CD4-positive, CD25-positive, alpha-beta regulatory T cell (primary cell): ENCODE data around the gene GALNT7. TPM values are rescaled to one million over a fixed set of nuclear protein-coding genes. Genes with fewer than 3 reads are reported as not detected.
A peak's percentile ranks its signal among the peaks of the same experiment; 100 is the strongest.

Experiments
- ATAC-seq, 2 donors: fragments of 150-1000 bp; cut with Tn5 transposase; one replicate each; pipeline ENCODE4 v1.10.0; 2021; ENCODE audit warnings: low read depth in 2 of 2, moderate number of reproducible peaks in 2 of 2, moderate library complexity in 1 of 2
- DNase-seq, 3 donors: peaks; one replicate each; pipeline versions ENCODE4 v3.0.0 to v3.0.0-alpha.2; 2012 to 2022; ENCODE audit warnings: mixed read lengths in 1 of 3
- H3K27ac ChIP-seq: one replicate; pipeline ENCODE4 v1.7.0; 2013; ENCODE audit warnings: mild to moderate bottlenecking, low read length; ENCODE audit not compliant: insufficient read depth, poor library complexity, severe bottlenecking
- H3K27me3 ChIP-seq: one replicate; pipeline ENCODE4 v1.7.0; 2013; ENCODE audit warnings: low read length; ENCODE audit not compliant: control insufficient read depth, insufficient read depth
- H3K36me3 ChIP-seq: one replicate; pipeline ENCODE4 v1.7.0; 2013; ENCODE audit warnings: mild to moderate bottlenecking, low read length, moderate library complexity; ENCODE audit not compliant: control insufficient read depth, insufficient read depth
- H3K4me1 ChIP-seq: 2 replicates; pipeline ENCODE4 v1.7.0; 2013; ENCODE audit warnings: mild to moderate bottlenecking, low read length; ENCODE audit not compliant: insufficient read depth, control insufficient read depth, poor library complexity, severe bottlenecking
- H3K4me3 ChIP-seq: one replicate; pipeline ENCODE4 v1.7.0; 2013; ENCODE audit warnings: low read depth, mild to moderate bottlenecking, low read length, moderate library complexity
- H3K9me3 ChIP-seq, 2 experiments: 1 replicate in 1 of 2; 2 replicates in 1 of 2; pipeline ENCODE4 v1.7.0; 2013; ENCODE audit warnings: low read length in 2 of 2, mild to moderate bottlenecking in 1 of 2, moderate library complexity in 1 of 2; ENCODE audit not compliant: control insufficient read depth in 2 of 2
- H3K27ac Mint-ChIP-seq, 3 donors: one replicate each; pipeline ENCODE4 v1.8.0; 2020 to 2022; ENCODE audit warnings: mild to moderate bottlenecking in 3 of 3, mixed read lengths in 3 of 3, moderate library complexity in 2 of 3
- H3K27me3 Mint-ChIP-seq: one replicate; pipeline ENCODE4 v1.8.0; 2022; ENCODE audit warnings: mild to moderate bottlenecking, mixed read lengths
- H3K36me3 Mint-ChIP-seq: one replicate; pipeline ENCODE4 v1.8.0; 2020; ENCODE audit warnings: mixed read lengths
- H3K4me1 Mint-ChIP-seq, 4 donors: one replicate each; pipeline ENCODE4 v1.8.0; 2020 to 2022; ENCODE audit warnings: mixed read lengths in 4 of 4, mild to moderate bottlenecking in 1 of 4
- H3K4me3 Mint-ChIP-seq, 4 donors: one replicate each; pipeline ENCODE4 v1.8.0; 2020 to 2022; ENCODE audit warnings: mild to moderate bottlenecking in 4 of 4, mixed read lengths in 4 of 4, moderate library complexity in 3 of 4
- H3K9me3 Mint-ChIP-seq, 7 donors: one replicate each; pipeline ENCODE4 v1.8.0; 2020 to 2022; ENCODE audit warnings: mixed read lengths in 7 of 7, mild to moderate bottlenecking in 3 of 7, moderate library complexity in 2 of 7
- polyA plus RNA-seq, 4 donors: library from polyadenylated mRNA; unstranded; fragments of 300-500 nt; fragmentation: Illumina TruSeq; gene quantifications; one replicate each; pipeline ENCODE4 v1.2.3, GENCODE V29; 2021
- total RNA-seq: library from RNA; stranded (reverse); gene quantifications from one replicate; pipeline ENCODE4 v1.2.3, GENCODE V29; 2022

GALNT7 gene
- total and polyA plus RNA-seq, 5 donors from 2014 or later, result 13.0 to 19.5 (median 14.9) TPM

GRCh38 chr4:173259310-173259709 is 90.7 kb downstream of the GALNT7 start:
- no peaks in the 10 kb centered on the region for H3K36me3 ChIP-seq
- no peaks in the 10 kb centered on the region for H3K27me3 Mint-ChIP-seq
- H3K27me3 ChIP-seq, result no peaks in the 10 kb centered on the region
- H3K27ac ChIP-seq, result no peak overlapping the region
- no peaks in the 10 kb centered on the region for H3K9me3 ChIP-seq
- peaks cover 6 to 25% (median 17%) of the 10 kb centered on the region in 4 donors for H3K4me1 Mint-ChIP-seq
- no peak overlapping the region for H3K4me3 Mint-ChIP-seq
- DNase-seq (no peak), ATAC-seq (no peak)
- peaks cover 6% of the 10 kb centered on the region for H3K36me3 Mint-ChIP-seq
- H3K4me1 ChIP-seq, result peaks cover 5% of the 10 kb centered on the region
- no peaks in the 10 kb centered on the region for H3K9me3 Mint-ChIP-seq
- H3K27ac Mint-ChIP-seq, result peak overlapping the region in 1 of 3 donors; percentile 24
- no peak overlapping the region for H3K4me3 ChIP-seq

GRCh38 chr4:173261052-173261451 is 92.4 kb downstream of the GALNT7 start:
- Mint-ChIP-seq H3K4me1 (peaks cover 17 to 31% (median 27%) of the 10 kb centered on the region in 4 donors), H3K36me3 (peaks cover 6% of the 10 kb centered on the region), H3K4me3 (no peak overlapping the region), H3K27ac (no peak overlapping the region), H3K27me3 (no peaks in the 10 kb centered on the region), H3K9me3 (no peaks in the 10 kb centered on the region)
- ATAC-seq, result no peak
- peaks cover 12% of the 10 kb centered on the region for H3K4me1 ChIP-seq
- H3K9me3 ChIP-seq, result no peaks in the 10 kb centered on the region
- DNase-seq, result no peak
- H3K36me3 ChIP-seq, result no peaks in the 10 kb centered on the region
- H3K27ac ChIP-seq, result no peak overlapping the region
- H3K4me3 ChIP-seq, result no peak overlapping the region
- H3K27me3 ChIP-seq, result no peaks in the 10 kb centered on the region

DNA sequence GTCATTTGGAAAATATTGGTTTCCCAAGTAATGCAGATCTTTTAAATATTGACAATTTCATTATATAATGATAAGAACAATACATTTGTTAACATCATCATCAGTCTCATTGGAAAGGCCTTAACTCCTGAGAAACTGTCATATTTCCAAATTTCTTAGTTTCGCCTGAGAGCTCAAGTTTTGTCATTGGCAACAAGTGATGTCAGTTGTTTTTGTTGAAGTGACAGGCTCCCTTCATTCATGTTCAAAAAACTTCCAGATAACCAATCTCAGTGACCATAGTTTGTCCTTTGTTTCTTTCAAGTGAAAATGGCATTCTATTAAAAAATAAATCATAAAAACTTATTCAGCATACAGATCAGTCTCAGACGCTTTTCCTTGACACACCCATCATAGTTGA is 93.8 kb downstream of the GALNT7 start:
- H3K36me3 Mint-ChIP-seq, result peaks cover 6% of the 10 kb centered on the region
- H3K27me3 Mint-ChIP-seq, result no peaks in the 10 kb centered on the region
- peaks cover 17 to 35% (median 23%) of the 10 kb centered on the region in 4 donors for H3K4me1 Mint-ChIP-seq
- H3K9me3 Mint-ChIP-seq, result no peaks in the 10 kb centered on the region
- DNase-seq, result no peak
- no peak overlapping the region for H3K4me3 Mint-ChIP-seq
- Histone ChIP-seq H3K27me3 (no peaks in the 10 kb centered on the region), H3K27ac (no peak overlapping the region), H3K9me3 (no peaks in the 10 kb centered on the region), H3K4me3 (no peak overlapping the region), H3K4me1 (peaks cover 12% of the 10 kb centered on the region), H3K36me3 (no peaks in the 10 kb centered on the region)
- no peak overlapping the region for H3K27ac Mint-ChIP-seq
- ATAC-seq, result no peak

DNA sequence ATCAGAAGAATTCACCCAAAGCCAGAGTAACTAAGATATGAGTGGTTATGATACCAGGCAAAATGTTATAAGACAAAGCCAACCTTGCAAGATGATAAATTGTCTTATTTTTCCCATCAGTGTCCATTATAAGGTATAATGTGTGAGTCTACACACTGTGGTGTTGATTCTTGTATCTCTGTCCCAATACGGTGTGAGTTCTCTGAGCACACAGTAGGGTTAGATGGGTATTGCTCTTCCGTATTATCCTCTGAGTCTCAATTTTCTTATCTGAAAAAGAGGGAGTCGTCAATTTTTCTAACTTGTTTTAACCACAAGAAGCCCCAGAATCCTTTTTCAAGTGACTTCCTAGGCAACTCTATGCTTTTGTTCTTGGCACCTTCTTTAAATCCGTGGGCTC is 95.6 kb downstream of the GALNT7 start:
- Mint-ChIP-seq H3K4me3 (peak overlapping the region in 1 of 4 donors; percentile 46), H3K4me1 (peaks cover 19 to 36% (median 22%) of the 10 kb centered on the region in 4 donors), H3K36me3 (peaks cover under 1% of the 10 kb centered on the region), H3K9me3 (no peaks in the 10 kb centered on the region), H3K27me3 (no peaks in the 10 kb centered on the region), H3K27ac (peak overlapping the region; percentile 9 to 57 (median 15))
- ATAC-seq (no peak), DNase-seq (no peak)
- Histone ChIP-seq H3K27me3 (no peaks in the 10 kb centered on the region), H3K36me3 (no peaks in the 10 kb centered on the region), H3K9me3 (no peaks in the 10 kb centered on the region), H3K4me3 (no peak overlapping the region), H3K27ac (no peak overlapping the region), H3K4me1 (peaks cover 12% of the 10 kb centered on the region)

DNA sequence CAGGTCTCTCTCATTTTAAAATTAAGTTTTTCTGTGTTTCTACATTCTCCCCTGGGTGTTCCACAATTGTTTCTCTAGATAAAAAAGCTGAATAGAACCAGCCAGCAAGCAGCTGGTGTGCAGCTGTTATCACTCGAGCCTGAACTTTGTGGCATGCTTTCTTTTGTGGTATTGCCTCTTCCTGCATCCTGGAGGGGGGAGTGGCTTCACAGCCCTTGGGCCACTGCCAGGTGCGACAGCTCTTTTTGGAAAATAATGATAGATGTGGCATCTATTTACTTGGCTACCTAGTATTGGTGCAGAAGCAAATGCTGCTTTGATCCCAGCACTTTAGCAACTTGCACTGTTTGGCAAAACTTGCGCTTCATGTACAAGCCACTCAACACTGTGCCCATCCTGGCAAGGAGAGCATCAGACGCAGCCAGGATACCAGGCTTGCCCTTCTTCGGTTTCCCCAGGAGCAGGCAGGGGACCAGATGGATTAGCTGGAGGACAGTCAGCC is 96.1 kb downstream of the GALNT7 start:
- no peak overlapping the region for H3K4me3 ChIP-seq
- peaks cover 12% of the 10 kb centered on the region for H3K4me1 ChIP-seq
- H3K27ac ChIP-seq, result no peak overlapping the region
- H3K27me3 ChIP-seq, result no peaks in the 10 kb centered on the region
- peak overlapping the region; percentile 1 to 36 (median 26) for H3K27ac Mint-ChIP-seq
- no peaks in the 10 kb centered on the region for H3K9me3 Mint-ChIP-seq
- H3K27me3 Mint-ChIP-seq, result no peaks in the 10 kb centered on the region
- no peaks in the 10 kb centered on the region for H3K36me3 Mint-ChIP-seq
- no peaks in the 10 kb centered on the region for H3K9me3 ChIP-seq
- no peaks in the 10 kb centered on the region for H3K36me3 ChIP-seq
- DNase-seq (peak in 2 of 3 donors; percentile 4 to 51), ATAC-seq (peak; percentile 37 to 55)
- peak overlapping the region in 1 of 4 donors; percentile 46 for H3K4me3 Mint-ChIP-seq
- H3K4me1 Mint-ChIP-seq, result peaks cover 19 to 37% (median 23%) of the 10 kb centered on the region in 4 donors

DNA sequence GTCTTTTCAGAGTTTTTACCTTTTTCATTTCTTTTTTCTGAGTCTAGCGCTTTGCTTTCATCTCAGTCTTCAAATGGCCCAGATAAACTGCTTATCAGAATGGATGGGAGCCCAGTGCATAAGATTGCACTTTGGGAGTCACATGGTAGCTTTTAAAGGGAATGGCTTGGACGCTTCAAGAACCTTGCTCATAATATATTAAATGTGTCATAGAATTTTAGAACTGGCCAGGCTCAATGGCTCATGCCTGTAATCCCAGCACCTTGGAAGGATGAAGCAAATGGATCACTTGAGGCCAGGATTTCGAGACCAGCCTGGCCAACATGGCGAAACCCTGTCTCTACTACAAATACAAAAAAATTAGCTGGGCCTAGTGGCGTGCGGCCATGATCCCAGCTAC is 97.1 kb downstream of the GALNT7 start:
- Mint-ChIP-seq H3K36me3 (no peaks in the 10 kb centered on the region), H3K27me3 (no peaks in the 10 kb centered on the region), H3K9me3 (no peaks in the 10 kb centered on the region), H3K27ac (no peak overlapping the region), H3K4me1 (peaks cover 21 to 37% (median 25%) of the 10 kb centered on the region in 4 donors), H3K4me3 (no peak overlapping the region)
- DNase-seq (no peak), ATAC-seq (no peak)
- Histone ChIP-seq H3K9me3 (no peaks in the 10 kb centered on the region), H3K36me3 (no peaks in the 10 kb centered on the region), H3K27me3 (no peaks in the 10 kb centered on the region), H3K4me1 (peaks cover 12% of the 10 kb centered on the region), H3K4me3 (no peak overlapping the region), H3K27ac (no peak overlapping the region)

DNA sequence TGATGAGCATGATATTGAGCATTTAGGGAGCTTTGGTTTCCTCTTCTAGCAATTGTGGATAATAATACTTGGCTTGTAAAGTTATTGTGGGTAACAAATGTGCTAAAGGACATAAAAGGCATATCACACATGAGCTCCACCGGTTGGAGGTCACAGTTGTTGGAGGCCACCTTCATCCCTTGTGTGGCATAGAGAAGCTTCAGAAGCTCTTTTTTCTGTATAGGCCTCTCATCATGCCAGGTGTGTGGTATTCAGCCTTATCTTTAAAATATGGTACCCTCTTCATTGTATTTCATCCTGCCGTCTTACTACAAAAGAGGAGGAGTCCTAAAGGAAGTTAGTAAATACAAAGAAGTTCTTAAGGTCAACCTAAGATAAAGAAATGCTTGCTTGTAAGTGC is 99.1 kb downstream of the GALNT7 start:
- Histone ChIP-seq H3K4me3 (no peak overlapping the region), H3K27ac (no peak overlapping the region), H3K4me1 (peaks cover 12% of the 10 kb centered on the region), H3K27me3 (no peaks in the 10 kb centered on the region), H3K36me3 (no peaks in the 10 kb centered on the region), H3K9me3 (no peaks in the 10 kb centered on the region)
- Mint-ChIP-seq H3K4me1 (peaks cover 17 to 36% (median 27%) of the 10 kb centered on the region in 4 donors), H3K27me3 (no peaks in the 10 kb centered on the region), H3K27ac (no peak overlapping the region), H3K36me3 (peaks cover 4% of the 10 kb centered on the region), H3K9me3 (no peaks in the 10 kb centered on the region), H3K4me3 (peak overlapping the region in 1 of 4 donors; percentile 43)
- ATAC-seq, result no peak
- DNase-seq, result no peak

GRCh38 chr4:173269280-173269679 is 100.7 kb downstream of the GALNT7 start:
- DNase-seq, result no peak
- Mint-ChIP-seq H3K27ac (no peak overlapping the region), H3K9me3 (no peaks in the 10 kb centered on the region), H3K36me3 (peaks cover 14% of the 10 kb centered on the region), H3K4me1 (peaks cover 11 to 29% (median 28%) of the 10 kb centered on the region in 4 donors), H3K4me3 (no peak overlapping the region), H3K27me3 (no peaks in the 10 kb centered on the region)
- H3K27me3 ChIP-seq, result no peaks in the 10 kb centered on the region
- peaks cover 7% of the 10 kb centered on the region for H3K4me1 ChIP-seq
- H3K4me3 ChIP-seq, result no peak overlapping the region
- ATAC-seq, result no peak
- H3K36me3 ChIP-seq, result no peaks in the 10 kb centered on the region
- H3K9me3 ChIP-seq, result no peaks in the 10 kb centered on the region
- no peak overlapping the region for H3K27ac ChIP-seq
